GM19397 (cell line): Measurements from ENCODE around the gene SNX10.

Source experiments
- ATAC-seq: cut with Tn5 transposase; IDR thresholded peaks from one replicate; pipeline ENCODE4 v1.9.1; 2021; ENCODE audit warnings: mild to moderate bottlenecking, moderate library complexity; ENCODE audit not compliant: unreplicated experiment

The SNX10 gene

DNA sequence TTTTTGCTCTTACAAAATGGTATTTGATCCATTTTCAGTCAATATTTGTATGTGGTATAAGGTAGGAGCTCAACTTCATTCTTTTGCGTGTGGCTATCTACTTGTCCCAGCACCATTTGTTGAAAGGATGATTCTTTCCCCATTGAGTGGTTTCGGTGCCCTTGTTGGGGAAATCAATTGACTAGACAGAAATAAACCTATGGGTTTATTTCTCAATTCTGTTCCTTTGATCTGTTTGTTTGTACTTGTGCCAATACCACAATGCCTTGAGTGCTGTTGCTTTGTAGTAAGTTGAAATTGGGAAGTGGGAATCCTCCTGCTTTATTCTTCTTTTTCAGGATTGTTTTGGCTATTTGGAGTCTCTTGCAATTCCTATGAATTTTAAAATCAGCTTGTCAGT is 41.0 kb downstream of the SNX10 start:
- ATAC-seq, result no peak

DNA sequence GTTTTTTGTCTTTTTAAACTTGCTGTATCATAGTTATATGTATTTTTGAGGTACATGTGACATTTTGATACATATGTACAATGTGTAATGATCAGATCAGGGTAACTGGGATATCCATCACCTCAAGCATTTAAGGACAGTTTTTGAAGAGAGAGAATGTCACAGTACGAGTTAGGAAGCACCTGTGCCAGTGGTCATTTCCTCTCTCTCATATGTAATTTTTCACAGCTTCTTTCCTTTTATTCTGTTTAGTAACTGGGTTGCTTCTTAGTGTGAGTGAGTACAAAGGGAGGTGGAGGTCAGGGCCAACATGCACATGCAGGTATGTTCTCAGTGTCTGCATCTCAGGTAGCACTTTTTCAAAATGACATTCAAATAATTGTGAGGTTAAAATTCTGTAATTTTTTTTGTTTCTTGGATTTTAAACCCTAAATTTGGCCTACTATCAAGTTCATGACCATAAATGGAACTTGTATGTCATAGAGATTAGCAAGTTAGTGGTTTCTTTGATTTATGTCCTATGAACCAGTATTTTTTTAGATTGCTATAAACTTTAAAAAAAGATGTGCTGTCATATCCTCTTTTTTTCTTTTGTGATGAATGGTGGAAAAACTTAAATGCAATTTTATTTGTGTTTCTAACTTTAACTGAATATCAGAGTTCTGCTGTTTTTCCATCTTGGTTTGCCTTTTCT is 42.7 kb downstream of the SNX10 start:
- no peak for ATAC-seq

DNA sequence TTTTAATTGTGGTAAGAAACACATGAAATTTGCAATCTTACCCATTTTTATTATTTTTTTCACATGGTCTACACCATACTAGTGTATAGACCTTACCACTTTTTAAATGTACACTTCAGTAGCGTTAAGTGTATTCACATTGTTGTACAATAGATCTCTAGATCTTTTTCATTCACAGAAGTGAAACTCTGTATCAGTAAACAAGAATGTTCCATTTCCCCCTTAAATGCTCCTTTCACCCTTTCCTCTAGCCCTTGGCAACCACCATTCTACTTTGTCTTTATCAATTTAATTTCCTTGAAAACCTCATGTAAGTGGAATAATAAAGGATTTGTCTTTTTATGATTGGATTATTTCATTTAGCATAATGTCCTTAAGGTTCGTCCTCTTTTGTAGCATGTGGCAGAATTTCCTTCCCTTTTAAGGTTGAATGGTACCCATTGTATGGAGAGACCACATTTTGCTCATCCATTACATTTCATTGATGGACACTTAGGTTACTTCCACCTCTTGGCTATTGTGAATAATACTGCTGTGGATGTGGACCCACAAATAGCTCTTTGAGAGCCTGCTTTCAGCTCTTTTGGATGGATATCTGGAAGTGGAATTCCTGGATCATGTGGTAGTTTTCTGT is 45.7 kb downstream of the SNX10 start:
- ATAC-seq, result no peak

DNA sequence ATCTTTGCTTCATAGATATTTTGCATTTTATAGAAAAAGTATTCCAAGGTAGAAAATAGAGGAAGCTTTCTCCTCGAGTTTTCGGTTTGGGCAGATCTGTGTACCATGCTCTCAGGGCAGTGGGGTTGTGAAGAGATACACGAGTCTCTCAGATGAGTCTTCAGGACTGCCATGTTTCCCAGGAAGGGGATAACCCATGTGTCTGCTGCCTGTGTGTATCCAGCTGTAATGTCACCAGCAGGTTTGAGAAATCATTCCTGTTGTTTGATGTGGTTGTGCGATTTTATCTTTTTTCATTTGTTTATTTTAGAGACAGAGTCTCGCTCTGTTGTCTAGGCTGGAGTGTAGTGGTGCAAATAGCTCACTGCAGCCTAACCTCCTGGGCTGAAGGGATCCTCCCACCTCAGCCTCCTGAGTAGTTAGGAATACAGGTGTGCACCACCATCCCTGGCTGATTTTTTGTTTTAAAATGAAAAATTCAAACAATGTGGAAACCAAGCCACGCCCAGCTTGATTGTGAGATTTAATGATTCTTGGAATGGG is 48.9 kb downstream of the SNX10 start:
- ATAC-seq, result no peak

DNA sequence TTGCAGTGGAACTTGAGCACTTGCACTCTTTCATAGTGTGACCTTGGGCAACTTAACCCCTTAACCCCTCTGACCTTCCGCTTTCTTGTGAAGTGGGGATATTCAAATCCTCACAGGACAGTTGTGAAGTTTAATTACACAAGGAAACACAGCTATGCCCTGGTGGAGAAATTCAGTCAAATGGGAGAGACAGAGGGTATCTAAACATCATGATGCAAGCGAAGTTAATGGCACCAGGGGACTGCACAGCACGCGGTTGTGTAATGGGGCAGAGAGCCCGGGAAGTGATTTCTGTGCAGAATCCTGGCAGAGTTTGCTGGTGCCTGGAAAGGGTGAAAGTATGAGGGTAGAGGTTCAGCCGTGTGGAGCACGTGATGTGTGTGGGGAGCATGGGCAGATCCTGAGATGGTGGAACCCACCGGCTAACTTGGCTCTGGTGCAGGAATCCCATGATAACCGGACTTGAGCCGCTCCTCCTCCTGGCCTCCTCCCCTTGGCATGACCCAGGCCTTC is 51.7 kb downstream of the SNX10 start:
- no peak for ATAC-seq

DNA sequence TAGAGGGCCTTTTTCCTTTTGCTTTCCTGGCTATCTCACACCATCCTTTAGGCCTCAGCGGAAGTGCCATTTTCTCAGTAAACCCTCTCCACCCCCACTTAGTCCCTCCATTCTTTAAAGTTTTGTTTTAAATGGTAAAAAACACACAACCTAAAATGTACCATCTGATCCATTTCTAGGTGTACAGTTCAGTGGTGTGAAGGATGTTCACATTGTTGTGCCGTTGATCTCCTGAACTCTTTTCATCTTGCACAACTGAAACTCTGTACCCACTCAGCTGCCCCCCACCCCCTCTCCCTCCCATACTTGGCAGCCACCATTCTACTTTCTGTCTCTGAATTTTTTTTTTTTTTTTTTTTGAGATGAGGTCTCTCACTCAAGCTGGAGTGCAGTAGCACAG is 52.2 kb downstream of the SNX10 start:
- no peak for ATAC-seq

DNA sequence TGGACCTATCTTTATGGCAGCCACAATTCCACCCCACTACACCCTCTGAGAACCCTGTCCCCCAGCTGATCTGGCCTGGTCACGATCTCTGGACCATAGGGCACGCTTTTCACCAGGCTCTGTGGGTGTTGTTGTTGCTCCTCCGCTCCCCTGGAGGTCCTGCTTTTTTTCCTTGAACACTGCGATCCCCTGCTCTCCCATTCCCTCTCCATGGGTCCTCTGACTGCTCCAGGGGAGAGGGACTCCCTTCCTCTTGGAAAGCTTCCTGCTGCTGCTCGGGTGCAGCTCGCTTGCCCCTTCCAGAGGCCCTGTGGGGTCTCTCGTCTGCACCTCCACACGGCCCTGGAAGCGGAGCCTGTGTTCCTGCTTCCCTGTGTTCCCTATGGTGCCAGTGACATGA is 53.5 kb downstream of the SNX10 start:
- ATAC-seq, result no peak

DNA sequence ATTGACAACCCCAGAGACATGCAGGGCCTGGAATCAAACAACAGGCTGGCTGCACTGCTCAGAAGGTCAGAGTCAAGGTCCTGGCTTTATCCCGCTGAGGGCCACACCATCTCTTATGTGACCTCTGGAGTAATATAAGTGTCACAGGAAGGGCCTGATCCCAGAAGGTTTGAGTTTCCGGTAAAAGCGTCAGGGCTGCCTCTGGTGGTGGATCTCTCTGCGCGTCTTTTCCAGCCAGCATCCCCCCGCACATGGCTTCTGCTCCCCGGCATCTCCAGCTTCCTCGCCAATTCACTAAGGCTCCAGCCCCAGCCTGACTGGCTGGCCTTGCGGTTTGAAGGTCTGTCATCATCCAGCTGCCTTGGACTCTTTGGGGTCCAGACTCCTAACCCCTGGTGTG is 54.2 kb downstream of the SNX10 start:
- ATAC-seq, result no peak

DNA sequence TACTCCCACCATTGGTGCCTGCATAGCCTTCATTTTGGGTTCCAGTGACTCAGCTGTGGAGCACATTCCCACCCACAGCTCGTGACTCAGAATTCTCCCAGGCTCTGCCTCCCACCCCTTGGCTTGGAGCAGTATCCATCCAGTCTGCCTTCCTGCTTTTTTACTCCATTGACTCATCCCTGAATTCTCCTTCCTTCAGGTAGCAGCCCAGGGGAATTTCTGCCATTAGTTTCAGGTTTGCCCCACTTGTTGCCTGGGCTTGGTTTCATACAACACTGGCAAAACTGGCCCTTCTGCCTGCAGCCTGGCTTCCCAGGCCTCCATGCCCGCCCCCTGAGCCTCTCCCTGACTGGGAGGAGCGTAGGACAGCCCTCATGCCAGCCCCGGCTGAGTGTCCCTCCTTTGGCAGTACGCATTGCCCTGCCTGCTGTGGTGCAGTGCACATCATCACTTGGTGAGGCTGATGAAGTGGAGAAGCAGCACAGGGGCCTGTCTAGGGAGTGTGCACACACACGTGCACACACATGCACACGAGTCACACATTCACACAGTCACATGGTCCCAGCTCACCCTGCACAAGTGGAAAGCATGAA is 55.0 kb downstream of the SNX10 start:
- no peak for ATAC-seq

DNA sequence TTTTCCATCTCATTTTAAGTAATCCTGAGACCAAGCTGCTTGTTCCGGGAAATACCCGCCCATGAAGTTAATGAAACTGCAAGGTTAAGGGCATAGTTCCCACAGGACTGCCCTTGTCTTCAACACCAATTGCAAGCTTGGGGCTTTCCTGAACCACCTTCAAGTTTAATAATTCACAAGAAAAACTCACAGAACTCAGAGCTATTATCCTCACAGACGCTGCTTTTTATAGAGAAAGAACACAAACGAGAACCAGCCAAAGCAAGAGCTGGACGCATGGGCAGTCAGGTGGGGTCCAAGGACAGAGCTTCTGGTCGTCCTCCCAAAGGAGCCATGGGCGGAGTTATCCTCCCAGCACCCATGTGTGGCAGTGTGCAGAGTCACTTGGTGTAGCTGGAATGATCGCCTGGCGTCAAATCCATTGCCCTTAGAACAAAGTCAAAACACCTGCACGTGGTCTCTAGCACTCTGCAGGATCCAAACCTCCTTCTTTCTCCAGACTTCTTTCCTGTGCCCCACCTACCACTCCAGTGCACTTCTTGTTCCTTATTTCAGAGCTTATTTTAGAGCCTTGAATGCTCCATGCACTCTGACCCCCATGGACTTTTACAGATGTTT is 56.7 kb downstream of the SNX10 start:
- peak; percentile 75 for ATAC-seq

DNA sequence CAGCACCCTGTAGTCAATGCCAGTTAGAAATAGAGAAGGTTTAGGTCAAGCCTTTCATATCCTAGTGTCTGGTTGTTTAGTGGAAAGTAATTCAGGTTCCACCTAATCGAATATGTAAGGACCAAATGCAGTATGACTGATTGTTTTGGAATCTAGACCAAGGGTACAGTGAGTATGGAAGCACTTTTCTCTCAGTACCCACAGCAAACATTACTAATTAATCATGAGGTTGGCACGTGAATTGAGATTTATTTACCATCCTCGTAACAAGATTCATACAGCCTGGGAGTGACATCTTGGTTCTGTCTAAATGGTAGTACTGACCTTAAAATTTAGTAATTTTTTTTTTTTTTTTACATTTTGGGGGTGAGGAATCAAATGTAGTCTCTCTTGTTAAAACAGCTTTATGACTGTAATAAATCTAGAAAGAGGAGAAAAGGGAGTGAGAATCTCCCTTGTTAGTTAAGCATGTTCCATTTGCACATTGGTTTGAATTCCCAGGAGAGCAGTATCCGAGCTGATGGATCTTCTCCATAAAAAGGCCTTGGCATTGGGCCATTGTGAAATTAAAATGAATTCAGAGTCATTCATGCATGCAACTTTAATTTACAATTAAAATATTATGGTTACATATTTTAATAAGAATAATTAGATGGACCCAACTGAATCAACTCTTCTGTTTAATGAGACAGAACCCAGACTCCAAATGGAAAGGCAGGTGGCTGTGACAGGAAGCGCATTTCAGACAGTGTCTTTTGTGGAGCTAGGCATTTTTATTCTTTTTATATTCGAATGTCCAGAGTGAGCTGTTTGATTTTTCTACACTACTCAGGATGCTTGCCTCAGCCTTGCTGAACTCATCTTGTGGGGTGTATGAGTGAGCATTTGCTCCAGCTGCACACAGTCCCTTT is 57.6 kb downstream of the SNX10 start:
- ATAC-seq, result no peak

DNA sequence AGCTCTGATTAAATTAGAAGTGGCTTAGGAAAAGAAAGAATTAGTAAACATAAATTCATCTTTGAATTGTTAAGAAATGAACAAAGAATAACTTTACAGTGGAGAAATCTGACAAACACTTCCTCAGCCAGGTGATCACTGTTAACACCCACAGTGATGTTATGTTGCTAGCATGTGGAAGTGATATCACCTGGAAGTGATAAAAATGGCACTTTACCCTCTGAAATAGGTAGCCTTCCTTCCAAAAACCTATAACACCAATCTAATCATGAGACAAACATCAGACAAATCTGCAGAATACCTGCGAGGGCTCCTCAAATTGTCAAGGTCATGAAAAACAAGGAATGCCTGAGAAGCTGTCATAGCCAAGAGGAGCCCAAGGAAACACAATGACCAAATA is 59.5 kb downstream of the SNX10 start:
- ATAC-seq, result no peak

DNA sequence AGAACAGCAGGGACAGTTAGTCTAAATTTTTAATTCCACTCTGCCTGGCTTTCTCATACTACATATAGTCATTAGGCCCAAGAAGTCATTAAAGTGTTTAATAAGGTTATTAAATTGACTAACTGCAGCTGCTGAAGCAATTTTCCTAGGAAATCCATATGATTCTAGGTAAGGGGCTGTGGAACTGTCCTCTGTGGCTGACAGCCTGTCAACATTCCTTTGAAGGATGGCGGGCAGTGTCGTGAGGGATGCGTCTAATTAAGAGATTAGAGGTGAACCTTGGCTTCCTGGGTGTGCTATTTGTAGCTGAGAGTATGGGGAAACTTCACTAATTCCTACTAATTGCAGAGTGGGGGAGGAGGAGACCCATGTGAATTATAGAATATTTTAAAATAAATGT is 64.6 kb downstream of the SNX10 start:
- ATAC-seq, result no peak

DNA sequence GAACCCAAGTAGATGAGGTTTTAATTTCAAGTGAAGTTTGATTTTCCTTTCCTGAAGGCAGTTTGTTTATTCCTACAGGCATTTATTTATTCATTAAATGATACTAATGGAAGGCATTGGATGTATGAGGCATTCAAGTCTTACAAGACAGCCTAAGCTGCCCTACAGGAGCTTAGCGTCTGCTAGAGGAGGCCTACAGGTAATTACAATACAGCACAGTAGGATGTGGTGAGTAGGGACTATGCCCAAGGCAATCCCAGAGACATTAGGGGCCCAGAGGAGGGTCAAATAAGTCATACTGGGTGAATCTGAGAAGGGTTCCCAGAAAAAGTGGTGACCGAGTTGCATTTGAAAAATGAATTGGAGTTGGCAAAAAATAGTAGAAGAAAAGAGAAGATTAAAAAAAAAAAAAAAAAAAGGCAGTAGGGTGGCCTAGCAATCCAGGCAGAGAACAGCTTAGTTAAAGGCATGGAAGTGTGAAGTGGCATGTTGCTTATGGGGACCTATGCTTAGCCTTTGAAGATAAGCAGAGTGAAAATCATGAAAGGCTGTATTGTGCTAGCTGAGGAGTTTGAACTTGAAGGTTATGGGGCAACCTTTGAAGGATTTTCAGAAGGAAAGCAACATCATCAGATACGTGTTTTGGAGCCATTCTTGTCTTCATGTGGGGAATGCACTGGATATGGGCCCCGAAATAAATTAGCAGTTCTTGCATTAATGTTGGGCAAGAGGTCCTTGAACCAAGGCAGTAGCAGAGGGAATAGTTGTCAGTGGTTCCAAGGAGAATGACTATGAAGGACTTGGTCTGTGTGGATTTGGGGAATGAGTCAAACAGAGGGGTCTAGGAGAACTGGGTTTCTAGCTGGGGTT is 65.5 kb downstream of the SNX10 start:
- no peak for ATAC-seq

DNA sequence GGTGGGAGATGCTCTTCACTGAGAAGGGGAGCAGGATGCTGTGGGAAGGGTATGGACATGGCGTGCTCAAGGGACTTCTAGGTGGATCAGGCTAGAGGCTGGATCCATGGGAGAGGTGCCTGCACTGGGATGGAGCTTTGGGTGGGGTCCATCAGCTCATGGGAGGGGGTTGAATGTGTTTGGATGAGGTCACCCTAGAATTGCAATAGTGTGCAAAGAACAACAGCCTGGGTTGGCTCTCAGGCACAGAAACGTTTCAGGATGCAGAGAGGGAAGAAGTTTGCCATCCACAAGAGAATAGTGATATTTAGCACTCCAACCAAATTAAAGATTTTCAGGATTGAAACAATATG is 66.1 kb downstream of the SNX10 start:
- no peak for ATAC-seq

DNA sequence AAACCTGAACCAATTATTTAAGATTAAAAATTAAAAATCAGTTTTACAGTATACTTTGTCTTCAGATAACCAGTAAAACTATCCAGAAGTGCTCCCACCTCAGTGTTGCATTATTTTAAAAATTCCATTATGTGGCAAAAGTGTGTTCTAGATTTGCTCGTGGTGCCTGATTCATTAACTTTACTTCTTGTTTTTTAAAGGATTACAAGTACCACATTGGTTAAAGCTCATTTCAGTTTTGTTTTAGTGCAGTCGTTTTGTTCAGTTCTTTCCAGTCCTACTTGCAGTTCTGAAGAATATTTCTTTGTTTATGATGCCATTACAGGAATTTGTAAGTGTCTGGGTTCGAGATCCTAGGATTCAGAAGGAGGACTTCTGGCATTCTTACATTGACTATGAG is 69.0 kb downstream of the SNX10 start:
- no peak for ATAC-seq

DNA sequence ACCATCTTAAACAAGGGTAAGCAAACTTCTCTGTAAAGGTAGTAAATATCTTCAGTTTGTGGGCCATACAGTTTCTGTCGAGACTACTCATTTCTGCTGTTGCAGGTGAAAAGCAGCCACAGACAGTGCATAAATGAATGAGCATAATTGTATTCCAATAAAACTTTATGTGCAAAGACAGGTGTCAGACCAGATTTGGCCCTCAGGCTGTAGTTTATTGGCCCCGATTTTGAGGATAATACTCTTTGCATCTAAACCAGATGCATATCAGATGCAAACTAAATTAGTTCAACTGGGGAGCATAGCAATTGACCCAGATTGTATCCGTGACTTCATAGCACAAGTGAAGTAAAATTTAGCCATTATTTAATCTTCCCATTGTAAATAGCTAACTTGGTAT is 70.0 kb downstream of the SNX10 start:
- ATAC-seq, result no peak

DNA sequence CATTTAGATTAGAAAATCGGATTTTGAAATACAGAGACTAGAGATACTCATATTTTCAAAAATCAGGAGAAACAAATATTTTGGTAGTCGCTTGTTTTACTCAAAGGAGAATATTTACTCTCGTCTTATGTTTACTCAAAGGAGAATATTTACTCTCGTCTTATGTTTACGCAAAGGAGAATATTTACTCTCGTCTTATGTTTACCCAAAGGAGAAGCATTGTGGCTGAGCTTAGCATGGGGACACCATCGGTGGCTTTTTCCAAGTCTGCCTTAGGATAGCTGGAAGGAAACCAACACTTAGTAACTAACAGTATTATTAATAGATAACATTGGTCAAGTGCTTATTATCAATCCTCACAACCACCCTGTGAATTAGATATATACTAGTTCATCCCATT is 71.8 kb downstream of the SNX10 start:
- ATAC-seq, result no peak

DNA sequence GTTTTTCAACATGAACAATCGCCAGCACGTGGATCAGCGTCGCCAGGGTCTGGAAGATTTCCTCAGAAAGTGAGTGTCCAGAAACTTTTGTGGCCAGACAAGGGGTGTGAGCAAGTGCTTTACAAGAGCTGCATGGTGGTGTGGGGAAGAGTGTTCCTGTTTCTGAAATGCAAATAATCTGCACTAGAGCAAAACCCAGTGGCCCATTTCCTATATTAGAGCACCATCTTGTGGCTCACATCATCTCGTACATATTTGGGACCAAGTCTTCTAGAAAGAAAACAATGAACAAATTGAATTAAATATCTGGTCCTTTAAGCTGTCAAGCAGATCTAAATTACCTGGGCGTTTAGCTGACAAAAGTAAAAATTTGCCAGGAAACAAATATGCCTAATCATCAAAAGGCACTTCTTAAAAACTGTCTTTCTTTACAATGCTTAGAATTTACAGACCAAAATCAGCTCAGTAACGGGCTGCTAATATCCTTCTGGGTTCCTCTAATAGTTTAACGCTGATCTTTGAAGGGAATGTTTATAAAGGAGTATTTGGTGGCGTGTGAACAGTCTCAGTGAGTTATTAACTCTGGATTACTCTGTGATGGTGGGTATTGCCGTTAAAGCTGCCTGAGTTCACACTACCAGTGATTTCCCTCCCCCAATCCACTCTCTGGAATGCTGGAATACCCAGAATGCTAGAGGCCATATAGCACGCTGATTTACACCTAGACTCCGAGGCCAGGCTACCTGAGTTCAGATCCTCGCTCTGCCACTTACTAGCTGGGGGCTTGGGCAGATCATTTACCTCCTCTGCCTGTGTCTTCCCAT is 73.6 kb downstream of the SNX10 start:
- ATAC-seq, result no peak
